Activated CD4-positive, alpha-beta T cell treated with anti-CD3 and anti-CD28 coated beads for 24 hours (primary cell): Measurements from ENCODE around the gene NECAB2.
A peak's percentile ranks its signal among the peaks of the same experiment; 100 is the strongest.

Experiments
- DNase-seq, 2 donors: peaks; one replicate each; pipeline ENCODE4 v3.0.0-alpha.2; 2020; ENCODE audit warnings: low read depth in 2 of 2

Gene NECAB2

DNA sequence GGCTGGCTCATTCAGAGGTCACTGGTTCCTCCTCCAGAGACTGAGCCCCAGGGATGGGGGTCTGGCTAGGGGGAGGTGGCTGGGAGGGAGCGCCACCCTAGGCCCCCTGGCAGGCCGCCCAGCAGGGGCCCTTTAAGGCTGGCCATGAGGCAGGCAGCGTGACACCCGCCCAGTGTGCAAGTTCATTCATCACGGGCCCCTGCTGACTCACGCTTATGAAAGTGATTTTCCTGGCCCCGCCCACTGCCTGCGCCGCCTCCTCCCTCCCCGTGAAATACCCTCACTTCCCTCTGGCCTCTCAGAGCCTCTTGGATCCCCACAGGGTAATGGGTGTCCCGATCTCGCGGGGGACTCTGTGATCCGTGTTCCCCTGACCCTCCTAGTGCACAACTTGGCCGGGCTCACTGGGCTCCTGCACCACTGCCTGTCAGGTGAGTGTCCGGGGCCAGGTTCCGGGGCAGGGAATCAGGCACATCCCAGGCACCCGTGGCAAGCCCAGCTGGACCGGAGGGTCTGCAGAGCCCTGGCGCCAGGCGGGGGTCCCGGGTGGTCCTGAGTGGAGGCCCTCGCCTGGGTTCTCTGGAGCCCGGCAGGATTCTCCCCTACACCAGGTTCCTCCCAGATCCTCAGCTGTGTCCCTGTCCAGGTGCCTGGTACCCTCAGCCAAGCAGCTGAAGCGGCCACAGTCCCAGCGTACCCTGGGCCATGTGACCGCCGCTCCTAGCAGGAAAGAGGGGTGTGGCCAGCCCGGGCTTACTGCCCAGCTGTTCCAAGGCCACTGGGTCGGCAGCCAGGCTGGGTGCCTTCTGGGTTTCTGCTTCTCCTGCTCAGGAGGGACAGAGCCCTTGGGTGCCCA, 14.9 kb upstream of the NECAB2 start, which contains the start of gene OSGIN1:
Gene OSGIN1 (plus strand): TSS at position 301 of the 856 bp plus-strand sequence. CDS start 4,432 bp downstream, outside the sequence.
- peak; percentile 72 to 81 for DNase-seq

DNA sequence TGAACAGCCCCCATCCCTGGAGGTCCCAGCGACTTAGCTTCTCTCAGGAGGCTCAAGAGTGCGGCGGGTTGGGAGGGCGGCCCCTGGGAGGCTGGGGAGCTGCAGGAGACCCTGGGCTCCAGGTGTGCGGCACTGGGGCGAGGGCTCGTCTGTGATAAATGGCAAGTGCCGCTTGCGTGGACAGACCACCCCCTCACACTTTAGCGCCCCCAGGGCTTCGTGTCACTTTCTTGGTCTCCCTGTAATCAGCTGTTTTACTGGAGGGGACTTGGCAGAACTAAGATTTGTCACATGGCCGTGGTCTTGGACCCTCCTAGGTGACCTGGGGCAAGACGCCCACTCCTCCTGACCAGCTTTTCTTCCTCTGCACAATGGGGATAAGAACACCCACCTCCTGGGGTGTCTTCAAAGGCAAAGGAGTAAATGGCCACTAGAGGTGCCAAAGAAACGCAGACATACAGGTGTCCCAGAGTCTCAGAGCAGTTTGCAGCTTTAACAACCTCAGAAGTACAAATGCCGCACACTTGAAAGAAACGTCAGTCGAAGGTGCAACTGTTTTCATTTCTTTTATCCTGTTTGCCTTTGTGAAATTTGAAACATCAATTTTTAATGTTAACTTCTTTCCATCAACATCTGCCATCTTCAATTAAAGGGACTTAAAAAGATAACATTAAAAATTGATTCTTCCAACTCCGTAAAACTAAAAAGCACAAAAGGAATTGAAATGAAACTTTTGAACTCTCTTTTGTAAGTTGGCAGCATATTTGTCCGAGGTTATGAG, 14.1 kb upstream of the NECAB2 start:
- DNase-seq, result no peak

- no peak for DNase-seq
These were observed 13.4 kb upstream of the NECAB2 start for GRCh38 chr16:83954577-83955016.

GRCh38 chr16:83955218-83956130, 12.6 kb upstream of the NECAB2 start:
- DNase-seq, result no peak

- DNase-seq, result peak; percentile 56 to 76
These were observed 11.4 kb upstream of the NECAB2 start for GRCh38 chr16:83956336-83957289.

- no peak for DNase-seq
These were observed 10.7 kb upstream of the NECAB2 start for GRCh38 chr16:83957296-83957855.

GRCh38 chr16:83958137-83958845, 9.8 kb upstream of the NECAB2 start:
- DNase-seq, result no peak

GRCh38 chr16:83958846-83959565, 9.0 kb upstream of the NECAB2 start:
- no peak for DNase-seq

- no peak for DNase-seq
These were observed 8.2 kb upstream of the NECAB2 start for GRCh38 chr16:83959656-83960434.

DNA sequence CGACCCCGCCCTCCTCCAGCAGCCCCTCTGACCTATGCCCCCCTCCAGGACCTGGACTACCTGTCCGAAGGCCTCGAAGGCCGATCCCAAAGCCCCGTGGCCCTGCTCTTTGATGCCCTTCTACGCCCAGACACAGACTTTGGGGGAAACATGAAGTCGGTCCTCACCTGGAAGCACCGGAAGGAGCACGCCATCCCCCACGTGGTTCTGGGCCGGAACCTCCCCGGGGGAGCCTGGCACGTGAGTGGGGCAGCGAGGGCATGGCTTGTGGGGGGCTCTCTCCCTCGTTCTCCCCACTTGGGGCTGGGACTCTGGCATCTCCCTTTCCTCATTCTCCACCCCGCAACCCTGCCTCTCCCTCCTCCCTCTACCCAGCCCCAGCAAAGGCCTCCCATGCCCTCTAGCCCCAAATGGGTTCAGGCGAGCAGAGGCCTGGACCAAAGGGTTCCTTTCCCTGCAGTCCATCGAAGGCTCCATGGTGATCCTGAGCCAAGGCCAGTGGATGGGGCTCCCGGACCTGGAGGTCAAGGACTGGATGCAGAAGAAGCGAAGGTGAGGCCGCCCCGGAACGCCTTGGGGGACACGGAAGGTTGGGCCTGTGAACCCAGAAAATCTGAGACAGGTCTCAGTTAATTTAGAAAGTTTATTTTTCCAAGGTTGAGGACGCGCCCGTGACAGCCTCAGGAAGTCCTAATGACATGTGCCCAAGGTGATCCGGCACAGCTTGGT, 7.4 kb upstream of the NECAB2 start:
- DNase-seq, result no peak

DNA sequence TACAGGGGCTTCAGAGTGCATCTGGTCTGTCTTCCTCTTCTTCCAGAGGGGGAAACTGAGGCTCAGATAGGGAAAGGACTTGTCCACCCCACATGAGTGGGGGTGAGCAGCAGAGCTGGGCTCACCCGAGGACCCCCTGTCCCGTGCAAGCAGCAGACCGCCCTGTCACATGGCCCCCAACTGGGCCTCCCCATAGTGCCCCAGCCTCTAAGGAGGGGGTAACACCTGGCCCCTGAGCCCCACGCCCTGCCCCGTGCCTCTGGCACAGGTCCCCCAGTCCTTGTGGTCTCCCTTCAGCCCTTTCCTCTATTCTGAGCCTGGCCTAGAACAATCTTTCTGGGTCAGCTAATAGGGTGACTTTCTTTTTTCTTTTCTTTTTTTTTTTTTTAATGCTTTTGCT, 6.5 kb upstream of the NECAB2 start:
- no peak for DNase-seq

DNA sequence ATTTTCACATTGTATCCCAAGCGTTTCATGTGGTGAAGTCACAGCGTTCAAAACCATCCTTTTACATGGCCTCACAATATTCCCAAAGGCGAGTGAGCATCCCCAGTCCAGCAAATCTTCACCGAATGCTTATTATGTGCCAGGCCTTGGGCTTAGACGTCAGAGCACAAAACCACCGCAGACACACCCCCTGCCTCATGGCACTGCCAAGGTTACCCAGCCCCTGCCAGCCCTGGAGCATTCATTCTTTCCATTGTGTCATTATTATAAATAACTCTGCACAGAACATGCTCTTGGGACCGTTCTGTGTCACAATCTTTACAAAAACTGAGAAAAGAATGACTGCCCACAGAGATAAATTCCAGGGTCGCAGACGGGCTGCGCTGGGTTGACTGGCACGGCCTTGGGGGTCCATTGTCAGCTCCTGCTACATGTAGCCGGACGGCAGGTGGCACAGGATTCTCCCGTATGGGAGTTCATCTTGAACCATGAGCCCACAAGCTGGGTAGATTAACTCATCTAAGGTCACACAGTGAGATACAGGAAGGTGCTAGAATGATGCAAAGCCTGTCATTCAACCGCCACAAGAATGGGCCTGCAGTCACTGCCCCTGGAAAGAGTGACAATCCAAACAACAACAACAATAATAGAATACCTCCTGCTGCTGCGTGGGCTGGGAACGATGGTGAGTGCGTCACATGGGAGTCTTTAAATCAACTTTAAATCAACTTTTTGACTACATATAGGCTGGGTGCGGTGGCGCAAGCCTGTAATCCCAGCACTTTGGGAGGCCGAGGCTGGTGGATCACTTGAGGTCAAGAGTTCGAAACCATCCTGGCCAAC, 4.5 kb upstream of the NECAB2 start:
- no peak for DNase-seq

- no peak for DNase-seq
These were observed 3.2 kb upstream of the NECAB2 start for GRCh38 chr16:83964684-83965443.

- no peak for DNase-seq
These were observed 2.4 kb upstream of the NECAB2 start for GRCh38 chr16:83965444-83966152.

DNA sequence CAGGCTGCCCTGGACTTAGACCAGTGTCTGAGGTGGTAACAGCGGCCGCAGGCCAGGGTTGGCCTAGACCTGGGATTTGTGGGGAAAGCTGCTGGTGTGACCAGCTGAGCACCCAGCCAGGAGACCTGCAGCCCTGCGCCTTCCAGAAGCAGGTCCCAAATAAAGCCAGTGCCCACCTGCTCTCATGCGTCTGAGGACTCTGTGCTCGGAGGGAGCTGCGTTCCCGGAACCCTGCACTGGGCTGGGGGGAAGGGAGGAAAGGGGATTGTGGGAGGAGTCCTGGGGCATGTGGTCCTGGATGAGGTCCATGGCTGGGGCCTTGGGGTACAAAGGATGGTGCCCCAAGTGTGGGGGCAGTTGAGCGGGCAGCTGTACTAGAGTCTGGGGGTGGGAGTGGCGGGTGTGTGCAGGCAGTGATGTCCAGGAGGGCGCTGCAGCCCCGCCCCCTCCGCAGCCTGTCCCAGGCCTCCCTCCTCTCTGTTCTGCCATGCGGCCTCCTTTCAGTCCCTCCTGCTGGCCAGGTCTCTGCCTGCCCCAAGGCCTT, 1.8 kb upstream of the NECAB2 start:
- no peak for DNase-seq
